ENCODE measurements around the gene NDUFA3. TPM values are rescaled to one million over a fixed set of nuclear protein-coding genes. Genes with fewer than 3 reads are reported as not detected.

NDUFA3 gene
- polyA plus RNA-seq, 1 donor from 2014 or later: 21.4 TPM

GRCh38 chr19:54107876-54108490 is 5.3 kb downstream of the NDUFA3 start:
- Histone ChIP-seq H2AFZ (ENCODE audit: low read depth, low read length) (no peak overlapping the region), H3K36me3 (ENCODE audit: insufficient read depth, low read length) (no peaks in the 10 kb centered on the region), H3K9me2 (ENCODE audit: insufficient read depth, low read length) (no peaks in the 10 kb centered on the region)

DNA sequence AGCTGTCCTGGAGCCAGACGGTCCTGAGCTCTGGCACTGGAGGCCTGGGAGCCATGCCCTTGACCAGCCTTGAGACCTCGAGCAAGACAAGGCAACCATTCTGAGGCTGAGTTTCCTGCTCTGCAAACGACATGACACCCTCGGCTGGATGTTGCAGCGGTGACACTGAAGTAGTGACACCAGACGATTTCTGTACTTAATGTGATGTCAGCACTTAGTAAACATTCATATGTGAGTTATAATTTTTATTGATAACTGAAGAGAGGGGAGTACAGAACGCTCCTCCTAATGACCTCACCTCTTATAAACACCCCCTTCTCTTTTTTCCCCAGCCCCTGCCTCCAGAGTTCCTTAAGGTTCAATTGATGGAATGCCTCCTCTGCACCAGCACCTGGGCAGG is 5.8 kb downstream of the NDUFA3 start:
- Histone ChIP-seq H2AFZ (ENCODE audit: low read depth, low read length) (no peak overlapping the region), H3K4me2 (ENCODE audit: low read length) (no peak overlapping the region), H3K36me3 (ENCODE audit: insufficient read depth, low read length) (no peaks in the 10 kb centered on the region), H3K79me2 (replicated peaks; ENCODE audit: insufficient read depth, low read length) (peaks cover 8% of the 10 kb centered on the region), H3F3A (ENCODE audit: insufficient read depth, low read length, poor library complexity, severe bottlenecking) (no peaks in the 10 kb centered on the region), H3K4me3 (ENCODE audit: low read length) (no peak overlapping the region), H3K27ac (ENCODE audit: low read length) (no peak overlapping the region), H3K9me2 (ENCODE audit: insufficient read depth, low read length) (no peaks in the 10 kb centered on the region), H3K9ac (ENCODE audit: low read length) (no peak overlapping the region), H4K20me1 (ENCODE audit: insufficient read depth) (no peaks in the 10 kb centered on the region), H3K9me3 (ENCODE audit: low read length) (no peaks in the 10 kb centered on the region), H3K27me3 (ENCODE audit: insufficient read depth, low read depth, low read length) (no peaks in the 10 kb centered on the region)
- TF ChIP-seq SMC3 (conservative IDR thresholded peaks at IDR 0.05; ENCODE audit: poor library complexity) (no peak), POLR2AphosphoS5 (IDR thresholded peaks at IDR 0.05) (no peak), MXI1 (conservative IDR thresholded peaks at IDR 0.05; ENCODE audit: poor library complexity, severe bottlenecking) (no peak), REST (IDR thresholded peaks at IDR 0.05; ENCODE audit: borderline replicate concordance) (no peak), CTCF (IDR thresholded peaks at IDR 0.05; ENCODE audit: poor library complexity, severe bottlenecking) (no peak), EP300 (conservative IDR thresholded peaks at IDR 0.05; ENCODE audit: poor library complexity, severe bottlenecking) (no peak)

More at GRCh38 chr19:54107876-54108490, 5.3 kb downstream of the NDUFA3 start:
- Histone ChIP-seq H3K4me2 (ENCODE audit: low read length) (no peak overlapping the region), H3K27ac (ENCODE audit: low read length) (no peak overlapping the region), H3K9me3 (ENCODE audit: low read length) (no peaks in the 10 kb centered on the region), H3K27me3 (ENCODE audit: insufficient read depth, low read depth, low read length) (no peaks in the 10 kb centered on the region), H4K20me1 (ENCODE audit: insufficient read depth) (no peaks in the 10 kb centered on the region), H3K9ac (ENCODE audit: low read length) (no peak overlapping the region), H3F3A (ENCODE audit: insufficient read depth, low read length, poor library complexity, severe bottlenecking) (no peaks in the 10 kb centered on the region), H3K79me2 (replicated peaks; ENCODE audit: insufficient read depth, low read length) (peaks cover 13% of the 10 kb centered on the region), H3K4me3 (ENCODE audit: low read length) (no peak overlapping the region)
- TF ChIP-seq EP300 (conservative IDR thresholded peaks at IDR 0.05; ENCODE audit: poor library complexity, severe bottlenecking) (no peak), POLR2AphosphoS5 (IDR thresholded peaks at IDR 0.05) (no peak), SMC3 (conservative IDR thresholded peaks at IDR 0.05; ENCODE audit: poor library complexity) (no peak), TAF1 (IDR thresholded peaks at IDR 0.05; ENCODE audit: low read depth) (no peak), RAD21 (conservative IDR thresholded peaks at IDR 0.05) (no peak), EZH2 (IDR thresholded peaks at IDR 0.05; ENCODE audit: borderline replicate concordance, insufficient read depth, low read length, poor library complexity, severe bottlenecking) (no peak), REST (IDR thresholded peaks at IDR 0.05; ENCODE audit: borderline replicate concordance) (no peak), CTCF (IDR thresholded peaks at IDR 0.05; ENCODE audit: poor library complexity, severe bottlenecking) (no peak), MXI1 (conservative IDR thresholded peaks at IDR 0.05; ENCODE audit: poor library complexity, severe bottlenecking) (no peak)

All from neural cell (in vitro differentiated cells).